Hematopoietic multipotent progenitor cell treated with erythropoietin and hydrocortisone succinate and interleukin-3 and kit ligand, for 17 days (in vitro differentiated cells): Measurements from ENCODE around the gene PDXP.
"Not testable (repeated sequence)": the region's sequence is repeated elsewhere in the genome, so short reads cannot be mapped to it uniquely, and the experiment has no call there.

Source experiments
- DNase-seq: peaks from one replicate; pipeline ENCODE4 v3.0.0-alpha.2; 2015; ENCODE audit warnings: low spot score

The PDXP gene

DNA sequence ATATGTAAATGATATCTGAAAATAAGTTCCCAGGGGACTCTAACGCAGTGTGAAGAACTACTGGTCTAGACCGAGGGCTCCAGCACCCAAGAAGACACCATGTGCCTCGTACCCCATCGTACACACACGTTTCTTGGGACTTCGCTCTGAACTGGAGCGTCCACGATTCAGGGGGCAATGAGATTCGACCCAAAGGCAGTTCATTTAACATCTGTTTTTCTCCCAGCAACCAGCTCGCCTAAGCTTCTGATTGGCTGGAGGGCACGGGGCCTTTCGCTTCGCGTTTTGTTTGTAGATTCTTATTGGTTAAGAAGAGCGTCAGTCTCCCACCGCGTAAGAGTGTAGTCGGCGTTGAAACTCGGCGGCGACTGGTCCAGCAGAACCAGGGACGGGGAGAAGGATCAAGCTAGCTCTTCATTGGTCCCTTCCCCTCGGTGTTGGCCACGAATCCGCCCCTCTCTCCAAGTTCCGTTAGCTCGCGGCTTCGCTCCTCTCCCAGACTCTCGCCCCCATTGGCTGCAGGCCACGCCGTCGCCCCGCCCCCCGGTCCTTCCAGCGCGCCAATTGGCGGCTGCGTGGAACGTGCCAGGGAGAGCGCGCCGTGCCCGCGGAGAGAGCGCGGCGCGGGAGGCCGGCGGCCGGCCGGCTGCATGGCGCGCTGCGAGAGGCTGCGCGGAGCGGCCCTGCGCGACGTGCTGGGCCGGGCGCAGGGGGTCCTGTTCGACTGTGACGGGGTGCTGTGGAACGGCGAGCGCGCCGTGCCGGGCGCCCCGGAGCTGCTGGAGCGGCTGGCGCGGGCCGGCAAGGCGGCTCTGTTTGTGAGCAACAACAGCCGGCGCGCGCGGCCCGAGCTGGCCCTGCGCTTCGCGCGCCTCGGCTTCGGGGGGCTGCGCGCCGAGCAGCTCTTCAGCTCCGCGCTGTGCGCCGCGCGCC is at the start of gene PDXP:
Gene PDXP, plus strand, starts transcription at position 591 of the 933 bp plus-strand sequence. Its CDS starts 60 bp downstream, at position 651.
- DNase-seq, result peak; percentile 95

GRCh38 chr22:37609240-37610152 is 49.0 kb upstream of the PDXP start:
- DNase-seq, result no peak

GRCh38 chr22:37610153-37610475 is 48.4 kb upstream of the PDXP start:
- DNase-seq, result not testable (repeated sequence)

GRCh38 chr22:37610480-37611129 is 47.9 kb upstream of the PDXP start:
- no peak for DNase-seq

DNA sequence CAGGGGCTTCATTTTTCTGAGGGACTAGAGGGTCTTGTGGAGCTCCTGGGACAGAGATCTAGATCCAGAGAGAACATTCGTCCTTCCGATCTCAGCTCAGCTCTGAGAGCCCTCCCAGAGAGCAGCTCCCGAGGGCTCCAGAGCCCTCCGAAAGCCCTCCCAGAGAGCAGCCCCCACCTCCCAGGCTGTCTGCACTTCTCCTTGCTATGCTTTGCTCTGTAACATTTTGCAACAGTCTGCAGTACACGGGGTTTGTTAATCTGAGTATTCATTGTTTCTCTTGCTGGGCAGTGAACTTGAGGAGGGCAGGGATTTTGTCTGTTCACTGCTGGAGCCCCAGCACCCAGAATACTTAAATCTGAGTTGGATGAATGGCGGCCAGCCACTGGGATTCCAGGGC is 47.3 kb upstream of the PDXP start:
- DNase-seq, result no peak

GRCh38 chr22:37616201-37617083 is 42.1 kb upstream of the PDXP start:
- no peak for DNase-seq

DNA sequence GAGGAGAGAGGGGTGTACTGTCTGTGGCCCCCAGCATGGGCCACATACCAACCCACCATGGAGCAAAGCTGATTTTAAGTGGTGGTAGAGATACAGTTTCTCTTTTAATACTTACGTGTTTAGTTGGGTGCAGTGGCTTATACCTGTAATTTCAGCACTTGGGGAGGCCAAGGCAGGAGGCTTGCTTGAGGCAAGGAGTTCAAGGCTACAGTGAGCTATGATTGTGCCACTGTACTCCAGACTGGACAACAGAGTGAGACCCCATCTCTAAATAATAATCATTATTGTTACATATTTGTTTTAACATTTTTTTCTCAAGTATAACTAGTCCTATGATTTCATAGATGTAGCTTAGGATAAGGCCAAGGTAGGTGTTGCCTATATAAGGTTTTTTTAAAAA is 41.1 kb upstream of the PDXP start:
- DNase-seq, result no peak

- DNase-seq, result no peak
These were observed 40.4 kb upstream of the PDXP start for GRCh38 chr22:37618072-37618656.

DNA sequence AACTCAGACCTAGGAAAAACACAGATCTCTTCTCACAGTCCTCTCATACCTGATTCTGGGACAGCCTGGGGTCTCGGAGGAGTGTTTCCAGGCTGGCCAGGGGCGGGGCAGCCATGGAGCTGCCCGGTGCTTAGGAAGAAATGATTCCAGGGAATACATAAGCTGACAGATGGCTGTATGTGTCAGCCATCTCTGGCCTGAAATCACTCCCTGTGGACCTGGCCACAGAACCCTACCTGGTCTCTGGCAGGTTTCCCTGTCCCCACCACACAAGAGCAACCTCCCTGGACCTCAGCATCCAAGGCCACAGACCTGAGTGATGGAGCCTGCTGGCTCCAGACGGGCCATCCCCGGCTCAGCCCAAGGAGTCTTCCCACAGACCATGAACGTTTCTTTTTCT is 39.8 kb upstream of the PDXP start:
- no peak for DNase-seq

GRCh38 chr22:37619991-37620390 is 38.5 kb upstream of the PDXP start:
- no peak for DNase-seq

- no peak for DNase-seq
These were observed 37.1 kb upstream of the PDXP start for GRCh38 chr22:37621352-37621860.

- peak; percentile 65 for DNase-seq
These were observed 35.2 kb upstream of the PDXP start for GRCh38 chr22:37623075-37624016.

DNA sequence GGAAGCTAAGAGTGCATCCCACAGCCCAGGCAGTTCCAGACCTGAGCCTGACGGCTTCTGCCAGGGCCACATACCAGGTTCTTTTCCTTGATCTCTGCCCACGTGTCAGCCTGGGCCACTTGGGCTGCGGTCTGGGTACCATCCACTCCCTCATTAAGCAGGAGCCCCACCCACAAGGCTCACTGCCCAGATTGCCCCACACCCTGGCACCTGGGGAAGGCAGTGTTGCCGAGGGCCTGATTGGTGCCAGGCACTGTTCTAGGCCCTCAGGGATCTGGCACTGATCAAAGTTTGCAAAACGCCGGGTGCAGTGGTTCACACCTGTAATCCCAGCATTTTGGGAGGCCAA is 34.5 kb upstream of the PDXP start:
- DNase-seq, result no peak

DNA sequence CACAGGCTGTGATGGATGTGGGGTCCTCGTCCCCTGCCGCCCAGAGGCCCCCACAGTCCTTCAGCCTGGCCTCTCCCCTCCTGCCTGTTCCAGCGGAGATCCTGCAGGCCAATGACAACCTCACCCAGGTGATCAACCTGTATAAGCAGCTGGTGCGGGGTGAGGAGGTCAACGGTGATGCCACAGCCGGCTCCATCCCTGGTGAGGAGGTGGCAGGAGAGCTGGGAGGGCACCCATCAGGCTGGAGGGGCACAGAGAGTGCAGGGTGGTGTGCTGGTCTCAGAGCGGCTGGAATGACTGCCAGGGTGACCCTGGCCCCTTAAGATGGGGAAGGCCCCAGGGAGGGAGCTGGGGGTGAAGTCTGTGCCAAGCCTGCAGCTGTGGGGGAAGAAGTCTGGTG is 33.6 kb upstream of the PDXP start:
- no peak for DNase-seq

- DNase-seq, result no peak
These were observed 32.8 kb upstream of the PDXP start for GRCh38 chr22:37625737-37626136.

DNA sequence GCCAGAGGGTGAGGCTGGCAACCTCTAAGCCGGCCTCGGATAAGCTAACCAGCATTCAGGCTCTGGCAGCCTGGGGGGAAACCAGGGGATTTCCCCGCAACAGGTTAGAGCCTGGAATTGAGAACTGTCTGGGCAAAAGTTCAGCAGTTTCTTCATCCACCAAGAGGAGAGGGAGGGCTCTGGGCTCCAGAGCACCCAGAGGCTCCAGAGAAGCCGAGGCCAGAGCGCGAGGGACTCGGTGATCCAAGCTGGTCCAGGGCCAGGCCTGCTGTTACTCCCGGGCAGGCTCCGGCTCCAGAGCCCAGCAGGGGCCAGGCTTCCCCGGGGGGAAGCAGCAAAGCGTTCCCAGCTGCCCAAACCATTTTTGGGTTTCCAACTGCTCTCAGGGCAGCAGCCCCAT is 32.4 kb upstream of the PDXP start:
- no peak for DNase-seq

GRCh38 chr22:37626556-37627075 is 31.9 kb upstream of the PDXP start:
- no peak for DNase-seq

- no peak for DNase-seq
These were observed 31.4 kb upstream of the PDXP start for GRCh38 chr22:37627121-37627520.

- no peak for DNase-seq
These were observed 31.0 kb upstream of the PDXP start for GRCh38 chr22:37627545-37627944.

DNA sequence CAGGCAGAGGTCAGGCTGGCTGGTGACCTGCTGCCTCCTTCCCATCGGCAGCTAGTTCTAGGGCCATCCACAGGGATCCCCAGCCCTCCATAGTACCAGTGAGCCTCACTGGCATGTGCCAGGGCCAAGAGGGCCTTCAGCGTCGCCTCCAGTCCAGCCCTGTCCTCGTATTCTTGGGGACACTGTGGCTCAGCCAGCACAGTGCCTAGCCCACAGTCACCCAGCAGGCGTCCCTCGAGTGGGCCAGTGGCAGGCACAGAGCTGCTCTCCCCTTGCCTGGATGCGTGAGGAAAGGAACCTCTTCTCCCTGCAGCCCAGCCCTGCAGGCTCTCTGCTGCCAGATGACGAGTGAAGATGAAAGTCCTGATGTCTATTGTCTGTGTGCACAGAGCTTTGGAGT is 29.7 kb upstream of the PDXP start:
- no peak for DNase-seq
